ENCODE measurements around the gene TRPM2. TPM values are rescaled to one million over a fixed set of nuclear protein-coding genes. Genes with fewer than 3 reads are reported as not detected.

The TRPM2 gene
- total and polyA plus RNA-seq, 2 of the 4 experiments (the other 2 are of a cell fraction), result not detected

DNA sequence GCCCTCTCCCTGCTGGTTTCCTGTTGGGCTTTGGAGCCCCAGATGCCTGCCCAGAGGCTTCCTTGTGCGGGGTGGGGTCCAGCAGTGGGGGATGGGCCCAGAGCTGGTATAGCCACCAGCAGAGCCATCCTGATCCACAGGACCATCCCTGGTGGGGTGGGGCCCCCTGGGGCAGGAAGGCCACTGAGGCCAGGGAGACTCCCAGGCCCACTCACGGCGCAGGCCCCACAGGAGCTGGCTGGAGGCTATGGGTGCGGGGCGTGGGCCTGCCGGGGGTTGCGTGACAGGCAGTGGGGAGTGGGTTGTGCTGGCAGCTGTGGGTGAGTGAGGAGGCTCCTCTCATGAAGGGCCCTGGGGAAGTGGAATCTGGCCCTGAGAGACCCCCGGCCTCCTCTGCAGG, 107.6 kb downstream of the TRPM2 start:
- Histone ChIP-seq H2AK9ac (replicated peaks; ENCODE audit: low read depth, low read length, poor library complexity) (no peak overlapping the region), H3K9ac (ENCODE audit: low read depth, low read length) (no peak overlapping the region), H4K5ac (ENCODE audit: low read depth, low read length) (no peak overlapping the region), H3K4me3 (ENCODE audit: insufficient read depth, low read depth, low read length) (no peak overlapping the region), H2AK5ac (ENCODE audit: low read depth, low read length) (no peak overlapping the region), H3K4me2 (ENCODE audit: low read depth, low read length) (no peak overlapping the region), H4K8ac (ENCODE audit: low read depth in 2 of 2, low read length in 2 of 2) (no peak overlapping the region), H2BK20ac (ENCODE audit: low read depth, low read length) (no peak overlapping the region), H3K4ac (ENCODE audit: low read depth, low read length) (no peak overlapping the region), H2BK120ac (ENCODE audit: low read depth, low read length) (no peak overlapping the region), H2AFZ (replicated peaks; ENCODE audit: low read length, poor library complexity) (no peak overlapping the region), H3K9me1 (ENCODE audit: insufficient read depth, low read length) (no peaks in the 10 kb centered on the region), H2BK15ac (ENCODE audit: low read depth, low read length) (no peak overlapping the region), H3K56ac (ENCODE audit: extremely low read depth, insufficient read depth, low read length) (no peak overlapping the region), H3K36me3 (ENCODE audit: control insufficient read depth, insufficient read depth, low read length) (no peaks in the 10 kb centered on the region), H3K4me1 (ENCODE audit: control insufficient read depth, insufficient read depth, low read length) (no peaks in the 10 kb centered on the region), H4K20me1 (ENCODE audit: insufficient read depth, low read length) (no peaks in the 10 kb centered on the region), H3K14ac (replicated peaks; ENCODE audit: low read depth, low read length) (no peak overlapping the region), H3K23ac (ENCODE audit: low read depth, low read length) (no peak overlapping the region), H3K79me1 (ENCODE audit: low read depth in 1 of 2, low read length in 2 of 2) (no peaks in the 10 kb centered on the region), H4K91ac (ENCODE audit: insufficient read depth, low read depth, low read length) (no peak overlapping the region), H2BK5ac (ENCODE audit: low read depth, low read length, poor library complexity, severe bottlenecking) (no peak overlapping the region), H3K18ac (ENCODE audit: low read depth, low read length) (no peak overlapping the region), H3K27me3 (ENCODE audit: control insufficient read depth, insufficient read depth, low read length) (no peaks in the 10 kb centered on the region; the same call in 1 of the 2 replicates), H3K9me3 (ENCODE audit: control insufficient read depth, insufficient read depth, low read length) (no peaks in the 10 kb centered on the region), H3K27ac (ENCODE audit: insufficient read depth, low read length) (no peak overlapping the region)
- CTCF ChIA-PET, result no interaction called here
- no TSS peak for BruUV-seq (replicated peaks)
- intact Hi-C loops (cut with micrococcal nuclease) (no loop called here), dilution Hi-C loops (cut with HindIII; ENCODE audit: low sequenced_read_pairs, unreplicated experiment) (no loop called here), in situ Hi-C loops (cut with MboI; ENCODE audit: low sequenced_read_pairs) (no loop called here)
- TF ChIP-seq MAZ (IDR thresholded peaks at IDR 0.05; ENCODE audit: borderline replicate concordance, low read depth, low read length), result no peak
- TF ChIP-seq RFX5 (IDR thresholded peaks at IDR 0.05; ENCODE audit: low read depth, low read length), result no peak
- TF ChIP-seq RCOR1 (IDR thresholded peaks at IDR 0.05; ENCODE audit: insufficient replicate concordance, low read length), result no peak
- no peak for TF ChIP-seq FOS (IDR thresholded peaks at IDR 0.05; ENCODE audit: low read depth, low read length)
- no peak for TF ChIP-seq POLR2A (IDR thresholded peaks at IDR 0.05; ENCODE audit: low read depth, low read length)
- TF ChIP-seq, protein P1, sequence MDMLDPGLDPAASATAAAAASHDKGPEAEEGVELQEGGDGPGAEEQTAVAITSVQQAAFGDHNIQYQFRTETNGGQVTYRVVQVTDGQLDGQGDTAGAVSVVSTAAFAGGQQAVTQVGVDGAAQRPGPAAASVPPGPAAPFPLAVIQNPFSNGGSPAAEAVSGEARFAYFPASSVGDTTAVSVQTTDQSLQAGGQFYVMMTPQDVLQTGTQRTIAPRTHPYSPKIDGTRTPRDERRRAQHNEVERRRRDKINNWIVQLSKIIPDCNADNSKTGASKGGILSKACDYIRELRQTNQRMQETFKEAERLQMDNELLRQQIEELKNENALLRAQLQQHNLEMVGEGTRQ (IDR thresholded peaks at IDR 0.05; ENCODE audit: low read depth, low read length), result no peak
- TF ChIP-seq NFE2L2 (IDR thresholded peaks at IDR 0.05; ENCODE audit: low read depth, low read length), result no peak
- no peak for TF ChIP-seq BHLHE40 (IDR thresholded peaks at IDR 0.05; ENCODE audit: low read depth, low read length)
- POLR2A ChIA-PET (ENCODE audit: unreplicated experiment), result no interaction called here
- DNase-seq, result no peak
- no peak for ATAC-seq (ENCODE audit: low read depth)
- WGBS, 2 experiments (ENCODE audit: extremely low coverage in 2 of 2, insufficient read length in 1 of 2), result 90% methylated on average over 7 of the region's 8 CpGs; no CpG with 5 or more reads in 1 of the 2 experiments

Measured in IMR-90 (cell line).